ENCODE results near the gene PTGER4.
A peak's percentile ranks its signal among the peaks of the same experiment; 100 is the strongest.

DNA sequence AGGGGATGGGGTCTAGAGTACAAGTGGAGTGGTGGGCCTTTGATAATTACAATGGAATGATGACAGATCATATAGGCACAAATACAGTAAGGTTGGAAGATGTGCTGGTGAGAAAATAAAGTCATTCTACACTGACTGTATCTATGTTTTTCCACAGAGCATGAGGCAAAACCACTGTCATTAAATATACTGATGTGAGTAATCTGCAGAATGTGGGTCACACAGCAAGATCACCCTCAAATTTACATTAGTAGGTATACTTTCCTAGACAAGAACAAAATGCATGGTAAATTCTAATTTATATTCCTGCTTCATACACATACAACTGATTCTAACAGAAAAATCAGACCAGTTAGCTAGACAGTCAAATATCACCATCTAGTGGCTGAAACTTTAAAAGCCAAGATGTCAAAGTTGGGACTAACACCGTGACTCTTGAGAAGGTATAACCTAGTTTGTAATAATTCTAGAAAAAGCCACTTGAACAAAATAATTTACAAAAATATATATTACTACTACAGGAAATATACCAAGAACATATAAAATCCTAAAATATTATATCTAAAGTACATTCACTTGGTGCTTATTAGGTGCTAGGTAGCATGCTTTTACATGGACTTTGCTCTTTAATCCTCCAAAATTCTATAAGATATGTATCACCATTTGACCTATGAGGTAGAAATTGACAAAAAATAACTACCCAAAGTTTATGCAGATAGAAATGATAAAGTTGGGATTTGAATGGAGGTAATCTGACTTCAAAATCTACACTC lies 56.6 kb downstream of the PTGER4 start:
- TF ChIP-seq, protein P1, sequence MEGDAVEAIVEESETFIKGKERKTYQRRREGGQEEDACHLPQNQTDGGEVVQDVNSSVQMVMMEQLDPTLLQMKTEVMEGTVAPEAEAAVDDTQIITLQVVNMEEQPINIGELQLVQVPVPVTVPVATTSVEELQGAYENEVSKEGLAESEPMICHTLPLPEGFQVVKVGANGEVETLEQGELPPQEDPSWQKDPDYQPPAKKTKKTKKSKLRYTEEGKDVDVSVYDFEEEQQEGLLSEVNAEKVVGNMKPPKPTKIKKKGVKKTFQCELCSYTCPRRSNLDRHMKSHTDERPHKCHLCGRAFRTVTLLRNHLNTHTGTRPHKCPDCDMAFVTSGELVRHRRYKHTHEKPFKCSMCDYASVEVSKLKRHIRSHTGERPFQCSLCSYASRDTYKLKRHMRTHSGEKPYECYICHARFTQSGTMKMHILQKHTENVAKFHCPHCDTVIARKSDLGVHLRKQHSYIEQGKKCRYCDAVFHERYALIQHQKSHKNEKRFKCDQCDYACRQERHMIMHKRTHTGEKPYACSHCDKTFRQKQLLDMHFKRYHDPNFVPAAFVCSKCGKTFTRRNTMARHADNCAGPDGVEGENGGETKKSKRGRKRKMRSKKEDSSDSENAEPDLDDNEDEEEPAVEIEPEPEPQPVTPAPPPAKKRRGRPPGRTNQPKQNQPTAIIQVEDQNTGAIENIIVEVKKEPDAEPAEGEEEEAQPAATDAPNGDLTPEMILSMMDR (IDR thresholded peaks at IDR 0.05), result peak; percentile 60 to 87 (median 83)
- no peak for TF ChIP-seq POLR2A (IDR thresholded peaks at IDR 0.05)
